Endothelial cell of umbilical vein (primary cell): Measurements from ENCODE around the gene GPX5. TPM values are rescaled to one million over a fixed set of nuclear protein-coding genes. Genes with fewer than 3 reads are reported as not detected.

Source experiments
- BruUV-seq: library from RNA; stranded (reverse); fragments of 400-500 nt; replicated peaks from 2 replicates; lab custom pipeline; 2021; lab: Mats Ljungman, UMichigan
- CTCF ChIA-PET: fragments of 300-600, 350-600 bp; sonication (Branson Sonifier 250); formaldehyde crosslinking; loops from one replicate; lab custom pipeline; 2021; ENCODE audit warnings: antibody characterized with exemption, inconsistent platforms; lab: Charles Lee
- POLR2A ChIA-PET: fragments of 300-600, 350-600 bp; sonication (Branson Sonifier 250); formaldehyde crosslinking; loops from one replicate; lab custom pipeline; 2021; ENCODE audit warnings: antibody characterized with exemption, inconsistent platforms; lab: Charles Lee
- DNase-seq: peaks from one replicate; pipeline ENCODE4 v3.0.0-alpha.2; 2011; ENCODE audit warnings: low read depth, low spot score
- FAIRE-seq: peaks from 2 replicates; lab custom pipeline; 2011; peaks lifted over from hg19 to GRCh38; lab: Jason Lieb, UNC
- H2AFZ ChIP-seq: 2 replicates; pipeline ENCODE4 v1.6.0; 2012; ENCODE audit warnings: low read depth, low read length, control low read depth, inconsistent platforms
- H3K27ac ChIP-seq: 2 replicates; pipeline ENCODE4 v1.5.1; 2011; ENCODE audit warnings: low read depth, mild to moderate bottlenecking, control low read depth, low read length, moderate library complexity; ENCODE audit not compliant: insufficient read depth
- H3K27me3 ChIP-seq, 2 experiments: 2 replicates each; pipeline versions ENCODE4 v1.6.0 to v1.6.1; 2011; ENCODE audit warnings: low read length in 2 of 2, mixed read lengths in 1 of 2; ENCODE audit not compliant: control insufficient read depth in 2 of 2, insufficient read depth in 2 of 2
- H3K36me3 ChIP-seq, 2 experiments: 2 replicates in 1 of 2; 3 replicates in 1 of 2; pipeline ENCODE4 v1.5.1; 2011; ENCODE audit warnings: low read length in 2 of 2, mild to moderate bottlenecking in 1 of 2, moderate library complexity in 1 of 2; ENCODE audit not compliant: control insufficient read depth in 2 of 2, insufficient read depth in 2 of 2; ENCODE audit errors: extremely low read depth in 1 of 2
- H3K4me1 ChIP-seq: 3 replicates; pipeline ENCODE4 v1.5.1; 2011; ENCODE audit warnings: mild to moderate bottlenecking, low read length; ENCODE audit not compliant: control insufficient read depth, insufficient read depth; ENCODE audit errors: extremely low read depth
- H3K4me2 ChIP-seq: 2 replicates; pipeline ENCODE4 v1.6.1; 2011; ENCODE audit warnings: low read length, control low read depth, mixed read lengths; ENCODE audit not compliant: insufficient read depth
- H3K4me3 ChIP-seq, 3 experiments: fragments of 200-600 bp in 1 of 3; sonication (generic), shearing (Covaris generic) in 1 of 3; replicated peaks in 1 of 3; 2 replicates each; pipeline ENCODE4 v1.5.1; 2011 to 2016; ENCODE audit warnings: control low read depth in 3 of 3, low read length in 3 of 3, mild to moderate bottlenecking in 2 of 3, inconsistent platforms in 1 of 3, low read depth in 1 of 3, moderate library complexity in 1 of 3; ENCODE audit not compliant: insufficient read depth in 1 of 3
- H3K79me2 ChIP-seq: 2 replicates; pipeline ENCODE4 v1.6.0; 2012; ENCODE audit warnings: low read length, inconsistent platforms; ENCODE audit not compliant: control insufficient read depth, insufficient read depth
- H3K9ac ChIP-seq: replicated peaks from 2 replicates; pipeline ENCODE3; 2011; ENCODE audit warnings: low read length, control low read depth; ENCODE audit not compliant: insufficient read depth; ENCODE audit errors: extremely low read depth
- H3K9me1 ChIP-seq: replicated peaks from 3 replicates; pipeline ENCODE4 v1.6.0; 2011; ENCODE audit warnings: mild to moderate bottlenecking, low read length; ENCODE audit not compliant: control insufficient read depth, insufficient read depth; ENCODE audit errors: extremely low read depth
- H3K9me3 ChIP-seq: replicated peaks from 2 replicates; pipeline ENCODE4 v1.5.1; 2012; ENCODE audit warnings: low read length, inconsistent platforms; ENCODE audit not compliant: control insufficient read depth, insufficient read depth
- H4K20me1 ChIP-seq: replicated peaks from 2 replicates; pipeline ENCODE3; 2011; ENCODE audit warnings: mild to moderate bottlenecking, low read length; ENCODE audit not compliant: control insufficient read depth, insufficient read depth; ENCODE audit errors: extremely low read depth
- CTCF ChIP-seq, 2 donors: IDR thresholded peaks; 1 replicate in 1 of 2; 2 replicates in 1 of 2; pipeline ENCODE4 v1.5.1; 2011; ENCODE audit warnings: low read length in 2 of 2, mild to moderate bottlenecking in 2 of 2, moderate library complexity in 2 of 2, control low read depth in 1 of 2, inconsistent platforms in 1 of 2, low read depth in 1 of 2; ENCODE audit not compliant: insufficient read depth in 1 of 2; ENCODE audit errors: extremely low read depth in 1 of 2
- EZH2 ChIP-seq: IDR thresholded peaks from 2 replicates; pipeline ENCODE4 v1.6.1; 2012; ENCODE audit warnings: borderline replicate concordance, low read depth, mild to moderate bottlenecking, moderate library complexity, low read length, inconsistent platforms; ENCODE audit not compliant: severe bottlenecking
- FOS ChIP-seq: IDR thresholded peaks from 2 replicates; pipeline ENCODE4 v1.6.1; 2011; ENCODE audit warnings: mild to moderate bottlenecking, low read length, moderate library complexity, borderline replicate concordance; ENCODE audit not compliant: insufficient read depth
- JUN ChIP-seq: IDR thresholded peaks from 2 replicates; pipeline ENCODE4 v1.6.1; 2011; ENCODE audit warnings: borderline replicate concordance, low read depth; ENCODE audit not compliant: insufficient read length, insufficient read depth
- MAX ChIP-seq: IDR thresholded peaks from 2 replicates; pipeline ENCODE4 v1.6.1; 2011; ENCODE audit not compliant: insufficient read depth, insufficient read length
- MYC ChIP-seq: IDR thresholded peaks from one replicate; pipeline ENCODE4 v1.6.1; 2011; ENCODE audit warnings: mild to moderate bottlenecking, low read depth, low read length
- POLR2AphosphoS5 ChIP-seq: IDR thresholded peaks from 2 replicates; pipeline ENCODE4 v1.6.1; 2012; ENCODE audit warnings: low read depth, mild to moderate bottlenecking, control low read depth, low read length, moderate library complexity; ENCODE audit not compliant: insufficient read depth
- dilution Hi-C: fragments of 300-500 bp; cut with MboI; formaldehyde crosslinking; loops from one replicate; pipeline ENCODE4 v1.15.0; 2019; ENCODE audit warnings: low sequenced_read_pairs; ENCODE audit not compliant: extremely low pct_ligation_motif_present
- intact Hi-C: fragments of 100-400 bp; cut with micrococcal nuclease; formaldehyde crosslinking; loops from one replicate; pipeline ENCODE4 v1.10.0; 2022
- polyA plus RNA-seq, 4 experiments: library from polyadenylated mRNA; depleted of rRNA in 3 of 4; stranded (reverse) in 3 of 4; unstranded in 1 of 4; fragments of >200 nt; gene quantifications; 2 replicates each; pipeline versions ENCODE4 v1.2.1 to v1.2.3, GENCODE V29; 2011 to 2012; ENCODE audit warnings: missing spikeins in 1 of 4
- total RNA-seq: library from RNA; stranded (reverse); gene quantifications from 2 replicates; pipeline ENCODE4 v1.2.3, GENCODE V29; 2021

GPX5 gene
- total and polyA plus RNA-seq, 2 donors (not counting 3 experiments of a cell fraction or from before 2014, with no cell fraction given): not detected

- no peaks in the 10 kb centered on the region for H4K20me1 ChIP-seq
- intact Hi-C loops: loop anchor here (2.0 to 5.0 kb wide), 7 partner anchors 46 to 406 kb away; partner anchors contain the start of gene ZSCAN12
- TSS peak; percentile 100 for BruUV-seq
Measured at GRCh38 chr6:28542440-28543296, 17.0 kb downstream of the GPX5 start.

More at GRCh38 chr6:28542440-28543296, 17.0 kb downstream of the GPX5 start:
- Histone ChIP-seq H3K4me2 (peak overlapping the region; percentile 80), H3K79me2 (no peaks in the 10 kb centered on the region), H3K27me3 (peaks cover 0 to under 1% of the 10 kb centered on the region in 2 experiments), H2AFZ (peak overlapping the region; percentile 26), H3K9me3 (no peaks in the 10 kb centered on the region), H3K9me1 (no peaks in the 10 kb centered on the region), H3K36me3 (no peaks in the 10 kb centered on the region), H3K4me1 (peaks cover 13% of the 10 kb centered on the region), H3K4me3 (no peak overlapping the region), H3K9ac (no peak overlapping the region), H3K27ac (no peak overlapping the region)
- dilution Hi-C loops: no loop called here
- ChIA-PET CTCF (interaction anchor here (0.8 to 1.5 kb wide), 6 partner anchors 11 to 187 kb away, joined by 3 to 4 read pairs (median 3); a partner anchor contains a TSS), POLR2A (interaction anchor here (0.6 kb wide), 1 partner anchor 10 kb away, joined by 3 read pairs; no protein-coding TSS in a partner anchor)
- DNase-seq (peak; percentile 70), FAIRE-seq (peak; percentile 82)
- peak; percentile 64 for TF ChIP-seq MAX
- no peak for TF ChIP-seq MYC
- peak in 1 of 2 donors; percentile 33 for TF ChIP-seq CTCF (IDR thresholded peaks at IDR 0.05; ENCODE audit: extremely low read depth in 1 of 2, insufficient read depth in 1 of 2, low read depth in 1 of 2, low read length in 2 of 2)
- no peak for TF ChIP-seq EZH2
- no peak for TF ChIP-seq JUN
- no peak for TF ChIP-seq FOS
- TF ChIP-seq POLR2AphosphoS5: no peak
